Sigmoid colon (tissue), 7 donors: ENCODE results near the gene DCC. TPM values are rescaled to one million over a fixed set of nuclear protein-coding genes. Genes with fewer than 3 reads are reported as not detected.

ENCODE experiments used
- DNase-seq: peaks from one replicate; pipeline ENCODE4 v3.0.0-alpha.2; 2019
- H3K27ac ChIP-seq, 4 donors: fragments of 200-600 bp; sonication (generic); one replicate each; pipeline ENCODE4 v1.5.1; 2016 to 2019; ENCODE audit warnings: mild to moderate bottlenecking in 1 of 4
- H3K27me3 ChIP-seq, 3 donors: fragments of 200-600 bp; sonication (generic); one replicate each; pipeline ENCODE4 v1.5.1; 2019; ENCODE audit warnings: mild to moderate bottlenecking in 1 of 3
- H3K36me3 ChIP-seq, 4 donors: fragments of 200-600 bp; sonication (generic); one replicate each; pipeline ENCODE4 v1.5.1; 2016 to 2019
- H3K4me1 ChIP-seq, 4 donors: fragments of 200-600 bp; sonication (generic); one replicate each; pipeline ENCODE4 v1.5.1; 2017 to 2019
- H3K4me3 ChIP-seq, 4 donors: fragments of 200-600 bp; sonication (generic); one replicate each; pipeline ENCODE4 v1.5.1; 2017 to 2019; ENCODE audit warnings: mild to moderate bottlenecking in 2 of 4, moderate library complexity in 1 of 4
- H3K9me3 ChIP-seq, 4 donors: fragments of 200-600 bp in 3 of 4; sonication (generic) in 3 of 4; one replicate each; pipeline versions ENCODE4 v1.5.1 to v1.6.1; 2013 to 2019
- EP300 ChIP-seq, 4 donors: sonication (generic); formaldehyde crosslinking; IDR thresholded peaks; one replicate each; pipeline ENCODE4 v1.6.1; 2017; ENCODE audit warnings: antibody characterized with exemption in 4 of 4
- POLR2A ChIP-seq, 2 donors: fragments of 450-650 bp; IDR thresholded peaks; one replicate each; pipeline ENCODE4 v1.6.1; 2016; ENCODE audit warnings: antibody characterized with exemption in 2 of 2, mild to moderate bottlenecking in 2 of 2, moderate library complexity in 2 of 2
- POLR2AphosphoS5 ChIP-seq, 4 donors: sonication (generic); formaldehyde crosslinking; IDR thresholded peaks; one replicate each; pipeline ENCODE4 v1.6.1; 2017; ENCODE audit warnings: antibody characterized with exemption in 4 of 4
- WGBS, 2 donors: extraction: QIAGEN DNeasy Blood & Tissue Kit; methylation state at CpG; one replicate each; pipeline ENCODE4 v1.1.7; 2013; 5-methylcytosine and 5-hydroxymethylcytosine counted together
- intact Hi-C: fragments of 100-400 bp; cut with DNase I; formaldehyde crosslinking; loops from one replicate; pipeline ENCODE4 v1.15.1; 2023
- polyA plus RNA-seq, 3 donors: library from polyadenylated mRNA; stranded (reverse); fragments of 200-250 nt; gene quantifications; one replicate each; pipeline ENCODE4 v1.2.3, GENCODE V29; 2013
- total RNA-seq, 4 donors: library from RNA; depleted of rRNA; stranded (reverse); fragments of >200 nt; gene quantifications; one replicate each; pipeline ENCODE4 v1.1.0, GENCODE V29; 2016
- TF ChIP-seq, protein P1 (sequence below), 4 experiments: fragments of 450-650 bp in 3 of 4; fragments of 200-600 bp in 1 of 4; IDR thresholded peaks; one replicate each; pipeline ENCODE4 v1.5.1; 2016 to 2019; ENCODE audit warnings: antibody characterized with exemption in 4 of 4, mild to moderate bottlenecking in 3 of 4, moderate library complexity in 2 of 4
- donor health status: healthy with polysubstance abuse.
- donor health status: Bipolar disorder and iron deficiency.
- donor health status: healthy.

DCC gene
- total and polyA plus RNA-seq, 7 donors, result 0.04 to 0.83 (median 0.36) TPM; not detected in 2

DNA sequence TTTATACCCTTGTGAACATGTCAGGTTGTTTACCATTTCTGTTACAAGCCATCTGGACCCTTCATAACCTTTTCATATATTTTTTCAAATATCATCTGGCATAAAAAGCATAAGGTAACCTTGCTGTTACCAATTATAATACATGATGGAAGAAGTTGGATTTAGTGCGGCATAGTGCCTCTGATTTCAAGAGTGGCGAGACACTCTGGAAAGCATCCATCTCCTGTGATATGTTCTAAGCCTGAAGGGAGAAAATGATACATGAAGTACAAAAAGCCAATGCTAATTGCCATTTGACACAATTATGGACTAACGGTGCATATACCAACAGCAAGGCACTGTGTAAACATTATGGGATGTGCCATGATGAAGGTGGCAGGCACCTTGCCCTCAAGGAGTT is 75.1 kb downstream of the DCC start:
- Histone ChIP-seq H3K36me3 (no peaks in the 10 kb centered on the region), H3K27me3 (no peaks in the 10 kb centered on the region), H3K27ac (no peak overlapping the region), H3K9me3 (no peaks in the 10 kb centered on the region), H3K4me3 (no peak overlapping the region), H3K4me1 (peaks cover 0 to 7% (median 0%) of the 10 kb centered on the region in 4 donors)
- TF ChIP-seq POLR2A (IDR thresholded peaks at IDR 0.05) (no peak), POLR2AphosphoS5 (IDR thresholded peaks at IDR 0.05) (no peak), EP300 (IDR thresholded peaks at IDR 0.05) (no peak)
- TF ChIP-seq, protein P1, sequence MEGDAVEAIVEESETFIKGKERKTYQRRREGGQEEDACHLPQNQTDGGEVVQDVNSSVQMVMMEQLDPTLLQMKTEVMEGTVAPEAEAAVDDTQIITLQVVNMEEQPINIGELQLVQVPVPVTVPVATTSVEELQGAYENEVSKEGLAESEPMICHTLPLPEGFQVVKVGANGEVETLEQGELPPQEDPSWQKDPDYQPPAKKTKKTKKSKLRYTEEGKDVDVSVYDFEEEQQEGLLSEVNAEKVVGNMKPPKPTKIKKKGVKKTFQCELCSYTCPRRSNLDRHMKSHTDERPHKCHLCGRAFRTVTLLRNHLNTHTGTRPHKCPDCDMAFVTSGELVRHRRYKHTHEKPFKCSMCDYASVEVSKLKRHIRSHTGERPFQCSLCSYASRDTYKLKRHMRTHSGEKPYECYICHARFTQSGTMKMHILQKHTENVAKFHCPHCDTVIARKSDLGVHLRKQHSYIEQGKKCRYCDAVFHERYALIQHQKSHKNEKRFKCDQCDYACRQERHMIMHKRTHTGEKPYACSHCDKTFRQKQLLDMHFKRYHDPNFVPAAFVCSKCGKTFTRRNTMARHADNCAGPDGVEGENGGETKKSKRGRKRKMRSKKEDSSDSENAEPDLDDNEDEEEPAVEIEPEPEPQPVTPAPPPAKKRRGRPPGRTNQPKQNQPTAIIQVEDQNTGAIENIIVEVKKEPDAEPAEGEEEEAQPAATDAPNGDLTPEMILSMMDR (IDR thresholded peaks at IDR 0.05), result no peak
- intact Hi-C loops, result no loop called here
- 90 to 91% methylated on average over 3 of the region's 3 CpGs for WGBS, 2 donors
- DNase-seq, result no peak

DNA sequence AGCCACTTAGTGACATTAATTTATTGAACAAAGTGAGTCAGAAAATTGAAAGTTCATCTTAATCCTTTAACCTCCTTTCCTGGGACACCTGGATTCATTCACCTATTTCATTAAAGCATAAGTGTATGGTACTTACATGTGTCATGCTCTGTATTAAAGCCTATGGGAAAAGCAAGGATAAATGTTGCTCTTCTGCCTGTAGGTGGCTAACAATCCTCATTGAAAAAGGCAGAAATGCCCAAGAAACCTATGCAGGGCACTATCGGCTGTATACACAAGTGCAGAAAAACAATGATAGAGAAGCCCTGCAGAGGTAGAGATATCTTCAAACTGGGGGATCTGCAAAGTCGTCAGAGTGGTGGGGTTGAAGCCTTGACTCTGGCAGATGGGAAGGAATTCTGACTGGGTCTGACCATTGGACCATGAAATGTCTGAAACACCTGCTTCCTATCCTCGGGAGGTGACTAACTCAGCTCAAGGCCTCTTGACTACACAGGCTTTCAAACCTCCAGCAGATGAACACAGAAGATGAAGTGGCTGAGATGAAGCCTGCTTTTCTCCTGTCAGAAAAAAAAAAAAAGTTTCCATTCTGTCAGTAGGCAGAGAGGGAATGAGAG is 83.1 kb downstream of the DCC start:
- Histone ChIP-seq H3K4me1 (no peaks in the 10 kb centered on the region), H3K27ac (no peak overlapping the region), H3K27me3 (no peaks in the 10 kb centered on the region), H3K36me3 (no peaks in the 10 kb centered on the region), H3K4me3 (no peak overlapping the region), H3K9me3 (no peaks in the 10 kb centered on the region)
- DNase-seq, result no peak
- TF ChIP-seq, protein P1 (IDR thresholded peaks at IDR 0.05), result no peak
- no peak for TF ChIP-seq POLR2A (IDR thresholded peaks at IDR 0.05)
- TF ChIP-seq EP300 (IDR thresholded peaks at IDR 0.05), result no peak
- TF ChIP-seq POLR2AphosphoS5 (IDR thresholded peaks at IDR 0.05), result no peak
- WGBS, 2 donors, result 21 to 43% methylated on average over 3 of the region's 3 CpGs
- intact Hi-C loops, result no loop called here

DNA sequence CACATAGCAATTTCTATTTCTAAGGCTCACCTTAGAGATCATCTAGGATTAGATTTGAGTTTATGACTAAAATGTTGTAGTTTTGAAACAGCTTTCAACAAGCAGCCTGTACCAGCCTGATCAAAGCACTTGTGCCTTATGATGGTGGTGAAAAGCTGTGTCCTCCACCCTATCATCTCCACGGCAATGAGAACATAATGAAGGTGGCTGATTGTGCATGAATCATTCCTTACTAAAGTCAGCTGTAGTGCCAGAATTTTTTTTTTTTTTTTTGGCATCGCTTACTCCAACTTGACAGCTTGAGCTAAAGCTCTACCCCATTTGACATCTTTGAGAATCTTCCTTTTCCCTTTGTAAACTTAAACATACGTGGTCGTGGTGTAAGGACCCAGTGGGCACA is 86.0 kb downstream of the DCC start:
- 71 to 89% methylated on average over 4 of the region's 4 CpGs for WGBS, 2 donors
- Histone ChIP-seq H3K9me3 (no peaks in the 10 kb centered on the region), H3K36me3 (no peaks in the 10 kb centered on the region), H3K4me3 (no peak overlapping the region), H3K4me1 (no peaks in the 10 kb centered on the region), H3K27me3 (no peaks in the 10 kb centered on the region), H3K27ac (no peak overlapping the region)
- intact Hi-C loops, result no loop called here
- TF ChIP-seq POLR2AphosphoS5 (IDR thresholded peaks at IDR 0.05) (no peak), POLR2A (IDR thresholded peaks at IDR 0.05) (no peak), EP300 (IDR thresholded peaks at IDR 0.05) (no peak)
- TF ChIP-seq, protein P1 (IDR thresholded peaks at IDR 0.05), result no peak
- DNase-seq, result no peak

DNA sequence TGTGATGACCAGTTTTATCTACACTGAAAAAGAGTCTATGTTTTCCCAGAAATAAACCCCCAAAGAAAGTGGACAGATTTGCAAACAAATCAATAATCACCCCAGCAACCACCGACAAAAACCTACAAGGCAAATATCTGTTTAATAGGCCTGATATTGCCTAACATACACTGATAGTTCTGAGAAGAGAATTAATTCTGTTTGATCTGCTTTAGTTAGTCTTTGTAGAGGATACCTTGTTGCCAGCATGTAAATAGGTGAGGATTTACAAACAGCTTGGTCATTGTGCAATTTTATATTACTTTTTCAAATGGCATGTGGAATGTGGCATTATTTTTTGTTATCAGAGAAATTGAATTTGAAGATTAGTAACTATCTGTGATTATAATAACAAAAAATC is 86.5 kb downstream of the DCC start:
- H3K27me3 ChIP-seq, result no peaks in the 10 kb centered on the region
- H3K36me3 ChIP-seq, result no peaks in the 10 kb centered on the region
- H3K27ac ChIP-seq, result no peak overlapping the region
- no peaks in the 10 kb centered on the region for H3K9me3 ChIP-seq
- 74% methylated on average over 1 of the region's 1 CpG for WGBS, 2 donors
- TF ChIP-seq POLR2AphosphoS5 (IDR thresholded peaks at IDR 0.05), result no peak
- TF ChIP-seq EP300 (IDR thresholded peaks at IDR 0.05), result no peak
- TF ChIP-seq, protein P1 (IDR thresholded peaks at IDR 0.05), result no peak
- no peak for TF ChIP-seq POLR2A (IDR thresholded peaks at IDR 0.05)
- no peak for DNase-seq
- intact Hi-C loops, result no loop called here
- H3K4me1 ChIP-seq, result no peaks in the 10 kb centered on the region
- no peak overlapping the region for H3K4me3 ChIP-seq
